ENCODE data around the gene NAV2.

Gene NAV2

DNA sequence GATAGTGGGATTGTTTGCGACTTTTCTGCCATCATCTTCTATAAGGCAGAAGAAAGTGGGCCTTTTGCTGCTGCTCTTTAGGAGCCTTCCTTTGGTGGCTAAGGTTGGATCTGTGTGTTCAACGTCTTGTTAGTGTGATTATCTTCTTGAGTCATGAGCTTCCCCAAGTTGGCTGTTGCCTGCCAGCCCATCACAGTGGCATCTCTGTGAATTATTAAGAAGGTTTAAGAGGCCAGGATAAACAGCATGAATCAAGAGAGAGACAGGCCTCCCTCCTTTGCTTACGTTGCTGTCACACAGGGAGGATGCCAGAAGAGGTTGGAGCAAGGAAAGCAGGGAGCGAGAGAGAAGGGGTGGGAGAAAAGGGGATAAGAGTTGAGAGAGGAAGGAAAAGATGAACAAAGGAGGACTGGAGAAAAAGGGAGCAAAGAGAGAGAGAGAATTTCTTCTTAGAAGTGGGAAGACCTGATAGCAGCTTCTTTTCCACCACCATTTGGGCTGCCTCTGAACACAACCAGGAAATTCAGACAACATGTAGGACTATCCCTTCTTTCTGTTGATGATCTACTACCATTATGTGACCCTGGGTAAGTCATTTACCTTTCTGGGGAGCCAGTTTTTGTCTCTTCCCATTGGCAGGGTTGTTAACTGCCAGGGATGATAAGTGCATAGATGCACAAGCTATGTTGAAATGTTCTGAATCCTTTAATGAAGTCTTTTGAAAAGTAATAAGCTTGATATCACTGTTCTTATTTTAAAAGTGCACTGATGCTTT lies 126.5 kb downstream of the NAV2 start:
- DNase-seq (ENCODE audit: low read depth): no peak
- no peak overlapping the region for H3K4me3 ChIP-seq (ENCODE audit: low read length)

DNA sequence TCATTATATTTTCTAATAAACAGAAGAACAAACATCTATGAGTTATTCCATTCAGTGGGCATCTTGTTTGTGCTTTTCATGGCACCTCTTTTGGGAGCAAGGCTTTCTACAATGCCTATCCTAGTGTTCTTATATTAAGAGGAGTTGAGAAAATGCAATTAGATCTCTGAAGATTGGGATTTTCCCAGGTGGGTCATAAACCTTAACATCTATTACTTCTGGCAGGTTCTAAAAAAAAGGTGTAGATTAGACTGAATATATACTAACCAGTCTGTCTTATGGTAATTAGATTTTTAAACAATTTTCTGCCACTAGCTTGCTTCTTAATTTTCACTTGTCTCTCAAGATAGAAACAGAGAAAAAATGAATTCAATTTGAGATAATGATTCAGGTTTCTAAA lies 128.3 kb downstream of the NAV2 start:
- no peak for DNase-seq (ENCODE audit: low read depth)
- TF ChIP-seq, protein P1, sequence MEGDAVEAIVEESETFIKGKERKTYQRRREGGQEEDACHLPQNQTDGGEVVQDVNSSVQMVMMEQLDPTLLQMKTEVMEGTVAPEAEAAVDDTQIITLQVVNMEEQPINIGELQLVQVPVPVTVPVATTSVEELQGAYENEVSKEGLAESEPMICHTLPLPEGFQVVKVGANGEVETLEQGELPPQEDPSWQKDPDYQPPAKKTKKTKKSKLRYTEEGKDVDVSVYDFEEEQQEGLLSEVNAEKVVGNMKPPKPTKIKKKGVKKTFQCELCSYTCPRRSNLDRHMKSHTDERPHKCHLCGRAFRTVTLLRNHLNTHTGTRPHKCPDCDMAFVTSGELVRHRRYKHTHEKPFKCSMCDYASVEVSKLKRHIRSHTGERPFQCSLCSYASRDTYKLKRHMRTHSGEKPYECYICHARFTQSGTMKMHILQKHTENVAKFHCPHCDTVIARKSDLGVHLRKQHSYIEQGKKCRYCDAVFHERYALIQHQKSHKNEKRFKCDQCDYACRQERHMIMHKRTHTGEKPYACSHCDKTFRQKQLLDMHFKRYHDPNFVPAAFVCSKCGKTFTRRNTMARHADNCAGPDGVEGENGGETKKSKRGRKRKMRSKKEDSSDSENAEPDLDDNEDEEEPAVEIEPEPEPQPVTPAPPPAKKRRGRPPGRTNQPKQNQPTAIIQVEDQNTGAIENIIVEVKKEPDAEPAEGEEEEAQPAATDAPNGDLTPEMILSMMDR (conservative IDR thresholded peaks at IDR 0.05; ENCODE audit: low read depth, low read length): no peak
- H3K4me3 ChIP-seq (ENCODE audit: low read length): no peak overlapping the region

More for the DNA sequence above, 126.5 kb downstream of the NAV2 start:
- TF ChIP-seq, protein P1 (conservative IDR thresholded peaks at IDR 0.05; ENCODE audit: low read depth, low read length): no peak

DNA sequence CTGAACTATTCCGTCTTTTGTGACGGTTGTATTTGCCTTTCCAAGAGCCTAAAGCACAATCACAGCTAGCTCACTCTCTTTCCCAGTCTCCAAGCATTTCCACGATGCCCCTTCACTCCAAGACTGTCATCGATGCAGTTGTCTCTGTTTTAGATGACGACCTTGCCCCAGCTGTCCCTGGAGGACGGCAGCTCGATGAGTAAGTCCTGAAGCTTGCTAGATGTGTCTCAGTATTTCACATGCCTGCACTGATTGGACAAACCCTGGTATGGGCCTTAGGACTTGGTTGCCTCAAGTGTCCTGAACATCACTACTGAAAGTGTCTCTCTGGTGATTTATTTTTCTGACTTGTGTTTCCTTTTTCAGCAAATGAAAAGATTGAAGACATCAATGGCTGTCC lies 129.9 kb downstream of the NAV2 start:
- no peak for DNase-seq (ENCODE audit: low read depth)
- H3K4me3 ChIP-seq (ENCODE audit: low read length): no peak overlapping the region
- TF ChIP-seq, protein P1 (conservative IDR thresholded peaks at IDR 0.05; ENCODE audit: low read depth, low read length): no peak

DNA sequence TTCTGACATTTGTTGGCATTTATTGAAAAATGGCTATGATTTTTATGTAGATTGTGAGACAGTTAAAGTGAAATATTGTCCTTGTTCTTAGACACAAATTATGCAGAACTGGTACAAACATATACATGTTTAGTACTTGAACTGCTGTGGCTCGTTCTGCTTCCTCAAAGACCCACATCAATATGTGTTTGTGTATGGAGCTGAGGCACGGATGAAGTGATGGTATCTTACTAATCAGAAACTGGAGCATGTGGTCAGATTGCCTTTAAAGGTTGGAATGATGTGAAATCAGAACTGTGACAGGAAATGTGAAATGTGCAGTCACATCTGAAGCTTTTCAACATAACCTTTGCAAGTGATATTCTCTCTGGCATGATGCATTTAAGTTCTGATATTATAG lies 130.4 kb downstream of the NAV2 start:
- TF ChIP-seq, protein P1 (conservative IDR thresholded peaks at IDR 0.05; ENCODE audit: low read depth, low read length): no peak
- no peak overlapping the region for H3K4me3 ChIP-seq (ENCODE audit: low read length)
- DNase-seq (ENCODE audit: low read depth): no peak

DNA sequence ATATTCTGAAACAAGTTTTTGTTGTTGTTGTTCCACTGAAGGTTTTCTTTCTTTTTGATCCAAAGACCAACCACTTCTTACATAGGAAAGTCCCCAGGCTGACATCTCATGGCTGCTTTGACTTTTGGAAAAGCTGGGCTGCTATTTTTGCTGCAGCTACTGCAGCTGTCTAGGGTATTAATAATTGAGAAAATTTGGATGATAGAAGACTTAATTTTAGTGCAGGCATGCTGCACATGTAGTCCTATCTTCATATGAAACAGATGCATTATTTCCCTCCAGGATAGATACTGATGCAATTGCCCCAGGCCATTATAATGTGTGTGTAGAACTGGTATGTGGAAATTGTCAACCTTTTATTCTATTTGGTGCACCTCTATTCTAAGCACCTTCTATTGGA lies 131.4 kb downstream of the NAV2 start:
- H3K4me3 ChIP-seq (ENCODE audit: low read length): no peak overlapping the region
- TF ChIP-seq, protein P1 (conservative IDR thresholded peaks at IDR 0.05; ENCODE audit: low read depth, low read length): no peak
- DNase-seq (ENCODE audit: low read depth): no peak

DNA sequence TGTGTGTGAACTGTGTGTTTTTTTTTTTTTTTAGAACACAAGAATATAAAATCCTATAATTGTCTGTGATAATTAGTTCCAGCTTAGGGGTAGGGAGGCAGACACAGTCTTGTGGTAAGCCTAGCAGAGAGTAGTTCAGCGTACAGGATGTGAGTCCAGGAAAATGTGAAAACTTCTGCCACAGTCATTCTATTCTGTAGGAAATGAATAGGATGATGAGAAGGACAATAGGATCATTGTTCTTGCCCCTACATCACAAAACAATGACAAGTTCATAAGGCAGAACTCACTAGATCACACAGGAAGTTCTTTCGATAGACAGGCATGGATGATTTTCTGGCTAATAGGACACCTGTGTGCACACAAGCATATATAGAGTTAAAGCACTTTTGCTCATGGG lies 132.2 kb downstream of the NAV2 start:
- TF ChIP-seq, protein P1 (conservative IDR thresholded peaks at IDR 0.05; ENCODE audit: low read depth, low read length): no peak
- DNase-seq (ENCODE audit: low read depth): no peak

DNA sequence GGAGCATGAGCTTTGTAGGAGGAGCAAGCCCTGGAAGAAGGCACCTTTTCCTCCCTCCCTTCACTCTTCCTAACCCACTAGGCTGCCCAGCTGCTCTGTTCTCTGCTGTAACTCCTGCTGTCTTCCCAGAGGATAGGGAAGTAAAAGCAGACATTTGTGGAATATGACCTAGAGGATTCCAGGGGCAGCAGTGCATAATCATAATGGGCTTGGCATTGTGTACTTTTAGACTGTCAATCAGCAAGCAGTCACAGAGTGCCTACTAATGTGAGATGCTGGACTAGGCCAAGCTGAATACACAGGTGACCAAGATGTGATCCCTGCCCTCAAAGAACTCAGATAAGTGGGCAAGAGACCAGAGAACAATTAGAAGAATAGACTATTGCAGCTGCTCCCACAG lies 133.0 kb downstream of the NAV2 start:
- DNase-seq (ENCODE audit: low read depth): no peak
- TF ChIP-seq, protein P1 (conservative IDR thresholded peaks at IDR 0.05; ENCODE audit: low read depth, low read length): no peak
- H3K4me3 ChIP-seq (ENCODE audit: low read length): no peak overlapping the region

More for the DNA sequence above, 132.2 kb downstream of the NAV2 start:
- no peak overlapping the region for H3K4me3 ChIP-seq (ENCODE audit: low read length)
